Left kidney (tissue), 2 donors: Measurements from ENCODE around the gene FAM229B. TPM values are rescaled to one million over a fixed set of nuclear protein-coding genes. Genes with fewer than 3 reads are reported as not detected.
A peak's percentile ranks its signal among the peaks of the same experiment; 100 is the strongest.
"Not testable (repeated sequence)": the region's sequence is repeated elsewhere in the genome, so short reads cannot be mapped to it uniquely, and the experiment has no call there.

ENCODE experiments used
- DNase-seq: peaks from one replicate; pipeline ENCODE4 v3.0.0-alpha.2; 2013
- polyA plus RNA-seq: library from polyadenylated mRNA; unstranded; fragments of 120-200 nt; gene quantifications from one replicate; pipeline ENCODE4 v1.2.1, GENCODE V29; 2013; ENCODE audit not compliant: insufficient read length

Gene FAM229B
- polyA plus RNA-seq, 1 donor = 40.6 TPM

DNA sequence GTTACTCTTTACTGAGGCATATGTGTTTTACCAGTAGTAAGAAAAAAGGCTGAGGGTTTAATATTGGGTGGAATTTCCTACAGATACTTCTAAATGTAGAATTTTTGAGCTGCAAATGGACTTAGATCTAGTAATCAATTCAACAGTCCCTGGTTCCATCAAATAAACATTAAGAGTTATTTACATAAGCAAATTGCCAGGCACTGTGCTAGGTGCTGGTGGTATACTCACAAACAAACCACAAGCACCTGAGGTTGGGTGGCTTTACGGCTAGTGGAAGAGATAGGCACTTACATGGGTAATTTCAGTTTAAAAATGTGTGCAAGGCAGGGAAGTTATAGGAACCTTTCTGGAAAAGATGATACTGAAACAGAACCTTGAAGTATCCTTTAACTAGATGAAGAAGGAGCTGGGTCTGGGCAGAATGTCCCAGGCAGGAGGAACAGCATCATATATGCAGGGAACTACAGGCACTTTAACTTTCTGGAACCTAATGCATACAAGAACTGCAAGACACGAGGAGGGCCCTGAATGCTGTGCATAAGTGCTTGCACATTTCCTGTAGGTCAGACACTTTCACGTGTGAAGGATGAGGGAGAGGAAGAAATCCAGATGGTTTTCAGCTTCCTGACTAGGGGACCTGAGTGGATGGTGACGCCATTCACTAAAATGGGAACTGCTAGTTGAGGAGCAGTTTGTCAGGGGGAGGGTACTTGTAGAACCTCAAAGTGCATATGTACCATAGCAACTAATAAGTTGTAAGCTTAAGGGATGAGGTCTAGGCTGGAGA lies 29.0 kb upstream of the FAM229B start:
- DNase-seq = no peak

DNA sequence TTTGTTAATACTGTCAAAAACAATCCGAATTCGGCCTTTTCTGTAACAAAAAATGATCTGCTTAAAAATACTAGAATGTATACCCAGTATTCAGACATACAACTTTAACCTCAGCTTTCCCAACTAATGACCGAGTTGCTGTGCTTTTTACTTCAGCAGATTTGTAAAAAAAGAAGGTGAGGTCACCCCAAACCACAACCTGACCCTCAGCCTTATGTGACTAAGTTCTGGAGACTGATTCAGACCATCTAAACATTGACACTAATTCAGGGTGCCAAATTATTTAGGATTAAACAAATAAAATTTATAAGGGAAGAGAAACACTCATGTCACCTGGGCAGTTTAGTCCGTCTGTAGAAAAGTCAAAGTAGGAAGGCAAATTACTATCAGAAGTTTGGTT lies 25.8 kb upstream of the FAM229B start:
- DNase-seq = no peak

DNA sequence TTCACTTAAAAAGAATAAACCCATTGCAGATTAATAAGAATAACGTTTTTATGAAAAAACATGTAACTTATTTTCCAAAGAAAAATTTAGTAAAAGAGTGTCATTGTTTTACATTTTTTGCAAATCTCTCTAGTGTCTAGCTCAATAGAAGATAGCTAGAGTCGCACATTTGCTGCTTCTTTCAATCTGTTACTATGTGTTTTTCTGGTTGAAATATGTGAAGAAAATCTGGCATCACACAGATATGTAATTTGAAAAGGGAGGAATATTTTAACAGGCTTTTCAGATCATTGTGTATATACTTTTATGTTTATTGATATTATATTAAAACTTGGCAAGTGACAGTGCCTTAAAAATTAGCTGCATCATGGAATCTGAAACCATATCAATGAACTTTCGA lies 24.4 kb upstream of the FAM229B start:
- no peak for DNase-seq

DNA sequence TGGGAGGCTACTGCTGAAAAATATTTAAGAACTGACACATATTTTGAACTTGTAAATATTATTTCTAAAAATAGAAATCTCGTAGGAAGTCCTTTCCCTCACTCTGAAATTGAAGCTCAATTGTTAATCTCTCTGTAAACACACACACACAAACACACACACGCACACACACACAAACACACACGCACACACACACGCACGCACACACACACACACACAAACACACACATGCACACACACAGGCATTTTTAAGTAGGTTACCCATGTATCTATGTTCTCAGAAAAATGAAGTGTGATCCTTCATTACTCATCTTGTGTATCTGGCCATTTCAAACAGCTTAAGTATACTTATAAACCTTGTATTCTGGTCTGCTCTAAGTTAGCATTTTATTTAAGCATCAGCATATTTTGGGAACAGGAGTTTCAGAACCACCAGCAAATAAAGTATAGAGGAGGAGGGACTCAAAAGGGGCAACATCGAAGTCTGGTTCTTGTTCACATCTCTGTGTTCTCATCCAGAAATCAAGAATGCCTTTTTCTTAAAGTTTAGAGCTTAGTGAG lies 21.9 kb upstream of the FAM229B start:
- no peak for DNase-seq

DNA sequence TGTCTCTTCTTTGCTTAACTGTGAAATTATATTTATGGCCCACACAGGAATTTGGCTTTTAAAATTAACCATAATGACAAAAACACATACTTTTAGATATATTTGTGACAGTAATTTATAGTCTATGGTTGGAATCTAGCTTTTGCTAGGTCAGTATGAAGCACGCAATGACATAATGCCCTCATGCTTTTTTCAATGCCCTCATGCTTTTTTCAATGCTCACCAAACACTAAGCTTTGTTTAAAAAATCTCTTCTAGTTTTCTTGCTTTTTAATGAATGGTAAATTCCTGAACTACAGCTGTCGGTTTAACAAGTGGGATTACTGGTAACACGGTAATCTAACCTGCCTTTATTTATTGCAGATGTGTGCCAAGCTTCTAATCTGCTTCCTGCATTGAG lies 20.8 kb upstream of the FAM229B start:
- DNase-seq = no peak

DNA sequence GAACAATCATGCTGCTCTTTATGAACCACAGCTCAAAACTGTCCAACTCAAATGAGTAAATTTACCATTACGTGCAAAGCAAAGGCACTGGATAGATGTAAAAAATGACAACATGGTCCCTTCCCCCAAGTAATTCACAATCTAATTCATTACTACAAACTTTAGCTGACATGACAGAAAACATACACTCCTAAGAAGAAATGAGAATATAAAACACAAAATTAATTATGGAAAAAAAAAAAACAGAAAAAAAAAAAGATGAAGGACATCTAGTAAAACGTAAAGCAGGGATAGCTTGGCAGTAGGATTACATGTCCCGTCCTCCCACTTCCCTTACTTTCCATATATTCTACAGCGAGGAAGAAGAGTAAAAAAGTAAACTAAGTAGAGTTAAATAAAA lies 5.8 kb upstream of the FAM229B start:
- DNase-seq = no peak

DNA sequence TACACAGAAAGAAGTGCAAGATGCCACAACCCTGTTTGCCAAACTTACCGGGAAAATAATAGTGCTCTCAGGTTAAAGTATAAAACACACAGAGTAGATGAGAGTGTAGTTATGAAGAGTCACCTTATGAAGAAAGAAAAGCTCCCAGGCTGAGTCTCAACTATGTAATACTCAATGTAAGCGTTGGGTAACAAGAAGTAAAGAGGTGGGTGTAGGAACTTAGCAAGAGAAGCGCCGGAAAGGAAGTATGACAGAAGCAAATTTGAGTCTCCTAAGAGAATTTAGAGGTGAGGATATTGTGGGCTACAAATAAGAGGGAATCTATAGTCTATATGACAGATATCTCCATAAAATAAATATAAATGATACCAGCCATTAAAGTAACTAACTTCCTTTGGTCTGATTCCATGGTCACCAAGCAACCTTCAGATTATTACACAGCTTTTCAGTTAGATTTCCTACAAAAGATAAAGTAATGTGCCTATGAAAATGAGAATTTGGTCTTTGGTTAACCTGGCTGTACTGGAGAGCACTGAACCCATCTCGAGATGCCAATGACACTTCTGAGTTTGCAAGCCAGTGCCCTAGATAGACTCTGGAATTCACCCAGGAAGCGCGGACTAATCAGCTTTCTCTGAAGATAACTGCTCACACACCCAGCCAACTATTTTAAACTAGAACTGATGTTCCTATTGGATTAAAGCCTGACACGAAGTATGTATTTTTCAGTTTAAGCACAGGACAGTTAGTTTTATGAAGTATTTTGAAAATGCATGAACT lies 1.9 kb upstream of the FAM229B start:
- DNase-seq = no peak

DNA sequence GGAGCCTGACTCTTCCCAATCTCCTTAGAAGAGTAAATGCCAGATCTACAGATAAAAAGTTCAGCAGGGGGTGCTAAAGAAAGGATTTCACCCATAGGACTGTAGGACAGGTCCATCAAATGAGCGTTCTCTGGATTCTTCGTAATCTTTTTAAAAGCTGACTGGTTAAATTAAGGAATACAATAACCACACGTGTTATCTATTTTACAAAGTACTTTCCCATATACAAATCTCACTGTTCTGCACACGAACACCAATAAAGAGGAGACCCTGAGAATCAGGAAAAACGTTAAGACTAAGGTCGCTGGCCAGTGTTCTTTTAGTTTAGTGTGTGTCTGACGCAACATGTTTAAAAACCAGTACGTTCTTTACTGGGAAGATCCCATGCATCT lies 651 bp upstream of the FAM229B start:
- DNase-seq = peak; percentile 50

DNA sequence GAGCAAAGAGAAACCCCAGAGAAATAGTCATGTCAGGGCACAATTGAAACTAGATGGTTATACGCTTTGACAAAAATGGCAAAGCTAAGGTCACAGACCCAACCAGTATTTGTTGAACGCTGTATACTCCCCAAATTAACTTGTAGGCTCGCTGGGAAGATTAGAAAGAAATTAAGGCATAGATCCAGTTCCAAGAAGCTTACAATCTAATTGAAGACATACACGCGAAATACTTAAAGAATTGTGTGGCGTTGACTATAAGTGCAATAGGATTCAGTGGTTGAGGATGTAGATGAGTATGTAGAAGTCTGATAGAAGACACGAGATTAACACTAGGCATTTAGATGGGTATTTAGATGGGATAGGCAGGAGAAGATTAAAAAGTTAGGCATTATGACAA lies 525 bp downstream of the FAM229B start:
- no peak for DNase-seq

DNA sequence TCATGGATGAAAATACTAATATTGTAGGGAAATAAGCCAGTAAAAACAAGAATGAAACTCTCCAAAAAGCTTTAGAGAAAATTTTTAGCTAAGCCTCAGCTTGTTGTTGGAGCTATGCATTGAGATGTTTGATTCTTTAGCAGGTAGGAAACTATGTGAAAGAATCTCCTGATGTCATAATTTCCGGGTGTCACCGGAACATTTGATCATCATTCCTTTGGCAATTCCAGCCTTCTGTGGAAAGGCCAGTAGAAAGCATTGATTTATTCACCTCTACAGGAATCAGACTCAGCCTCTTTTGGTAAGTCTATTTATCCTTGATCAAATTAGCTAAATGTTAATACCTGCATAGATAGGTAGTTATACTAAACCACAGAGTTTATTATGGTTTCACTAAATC lies 9.5 kb downstream of the FAM229B start:
- no peak for DNase-seq

DNA sequence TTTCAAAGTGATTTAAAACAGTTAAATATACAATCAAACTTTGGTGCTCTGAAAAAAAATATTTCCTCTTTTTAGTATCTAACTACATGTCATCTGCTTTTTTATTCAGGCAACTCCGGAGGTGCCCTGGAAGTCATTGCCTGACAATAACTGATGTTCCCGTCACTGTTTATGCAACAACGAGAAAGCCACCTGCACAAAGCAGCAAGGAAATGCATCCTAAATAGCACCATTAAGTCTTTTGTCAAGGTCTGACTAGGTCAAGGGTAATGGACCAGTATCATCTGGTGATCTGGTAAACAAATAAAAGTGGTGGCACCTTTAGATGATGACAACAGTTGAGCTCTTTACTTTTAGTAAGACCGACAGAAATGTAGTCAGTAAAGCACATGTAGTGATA lies 13.2 kb downstream of the FAM229B start:
- no peak for DNase-seq

DNA sequence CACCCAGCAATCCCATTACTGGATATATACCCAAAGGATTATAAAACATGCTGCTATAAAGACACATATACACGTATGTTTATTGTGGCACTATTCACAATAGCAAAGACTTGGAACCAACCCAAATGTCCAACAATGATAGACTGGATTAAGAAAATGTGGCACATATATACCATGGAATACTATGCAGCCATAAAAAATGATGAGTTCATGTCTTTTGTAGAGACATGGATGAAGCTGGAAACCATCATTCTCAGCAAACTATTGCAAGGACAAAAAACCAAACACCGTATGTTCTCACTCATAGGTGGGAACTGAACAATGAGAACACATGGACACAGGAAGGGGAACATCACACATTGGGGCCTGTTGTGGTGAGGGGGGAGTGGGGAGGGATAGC lies 18.6 kb downstream of the FAM229B start:
- DNase-seq = not testable (repeated sequence)

DNA sequence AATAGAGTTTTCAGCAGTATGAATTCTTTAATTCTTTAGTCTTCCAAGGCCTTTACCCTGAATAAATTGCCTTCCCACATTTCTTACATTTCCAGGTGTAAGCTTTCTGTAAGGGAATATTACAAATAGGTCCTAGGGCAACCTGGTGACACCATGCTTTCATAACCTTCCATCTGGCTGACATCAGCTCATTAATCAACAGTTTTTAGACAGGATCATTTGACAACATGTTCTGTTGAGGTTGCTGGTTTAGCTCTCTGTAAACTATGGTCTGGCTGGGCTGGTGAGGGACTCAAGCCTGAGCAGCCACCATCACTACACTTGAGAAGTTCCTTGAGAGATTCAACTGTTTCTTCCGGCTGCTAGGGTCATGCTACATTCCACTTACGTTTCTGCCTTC lies 19.2 kb downstream of the FAM229B start:
- no peak for DNase-seq

DNA sequence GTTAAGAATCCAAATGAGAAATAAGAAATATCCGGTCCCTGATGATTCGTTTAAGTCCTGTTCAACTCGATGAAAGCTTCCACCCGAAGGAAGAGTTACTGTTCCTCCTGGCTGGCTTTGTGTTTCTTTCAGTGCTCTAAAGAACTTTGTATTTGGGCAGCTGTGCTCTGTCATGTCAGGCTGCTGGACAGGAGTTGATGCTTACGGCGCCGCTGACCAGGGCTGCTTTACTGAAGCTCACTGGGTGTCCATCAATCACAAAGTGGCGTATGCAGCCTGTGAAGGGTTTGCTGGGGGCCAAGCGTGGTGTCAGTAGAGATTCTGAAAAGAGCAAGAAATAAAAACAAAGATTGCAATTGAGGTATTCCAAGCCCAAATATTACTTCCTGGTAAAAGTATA lies 21.9 kb downstream of the FAM229B start:
- peak; percentile 38 for DNase-seq

DNA sequence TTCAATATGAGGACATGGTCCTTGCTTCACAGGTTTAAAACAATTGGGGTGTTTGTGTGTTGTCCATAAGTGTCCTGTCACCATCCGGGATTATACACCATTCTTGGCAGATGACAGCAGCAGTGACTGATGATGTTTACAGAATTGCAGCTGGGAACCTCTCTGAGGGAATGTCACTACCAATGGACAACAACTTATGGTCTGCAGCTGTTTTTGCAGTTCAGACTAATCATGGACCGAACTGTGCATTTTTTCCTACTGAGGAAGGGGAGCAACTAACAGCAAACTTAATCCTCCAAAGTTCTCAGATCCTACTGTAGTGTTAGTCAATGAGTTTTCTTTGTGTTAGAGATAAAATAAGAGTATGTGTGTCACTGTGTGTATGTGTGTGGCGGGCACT lies 26.0 kb downstream of the FAM229B start:
- no peak for DNase-seq

DNA sequence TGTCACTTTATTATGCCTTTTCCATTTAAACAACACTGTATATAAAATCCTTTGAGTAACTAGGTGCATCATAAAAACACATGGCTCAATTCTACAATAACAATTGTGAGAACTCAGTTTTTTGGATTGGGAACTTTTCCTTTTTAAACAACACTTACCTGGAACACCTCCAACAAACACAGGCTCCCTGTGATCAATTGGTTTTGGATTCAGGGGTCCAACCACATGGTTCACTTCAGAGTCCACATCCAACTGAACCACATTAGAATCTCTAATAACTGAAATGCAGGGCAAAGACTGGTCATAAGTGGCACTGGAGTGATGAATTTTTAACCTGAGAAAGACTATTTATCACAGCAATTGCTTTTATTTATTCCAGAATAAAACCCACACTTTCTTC lies 26.5 kb downstream of the FAM229B start:
- DNase-seq = no peak

DNA sequence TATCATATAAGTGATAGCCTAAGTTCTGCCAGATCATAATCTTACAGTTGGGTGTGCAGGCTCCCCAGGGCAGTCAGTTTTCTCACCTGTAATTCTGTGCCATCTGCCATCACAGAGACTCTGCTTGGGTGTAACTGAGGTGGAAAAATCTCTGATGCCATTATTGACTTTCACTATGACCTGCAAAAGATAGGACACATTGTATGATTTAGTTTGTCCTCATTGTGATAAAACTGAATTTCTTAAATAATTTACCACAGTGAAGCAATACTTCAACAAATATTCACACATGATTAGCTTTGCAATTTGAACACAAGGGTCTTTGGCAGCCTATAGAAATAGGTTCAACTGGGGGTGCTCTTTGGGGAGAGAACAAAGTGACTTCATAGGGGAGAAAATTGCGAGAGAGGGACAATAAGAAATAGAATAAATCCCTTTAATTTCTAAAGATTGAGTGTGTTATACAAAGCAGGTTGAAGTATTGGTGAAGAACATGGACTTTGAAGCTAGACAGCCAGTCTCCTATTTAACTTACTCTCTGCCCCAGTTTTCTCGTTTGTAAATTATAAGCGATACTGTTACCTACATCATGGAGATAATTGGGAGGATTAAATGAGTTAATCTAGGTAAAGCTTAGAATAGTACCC lies 27.3 kb downstream of the FAM229B start:
- no peak for DNase-seq

DNA sequence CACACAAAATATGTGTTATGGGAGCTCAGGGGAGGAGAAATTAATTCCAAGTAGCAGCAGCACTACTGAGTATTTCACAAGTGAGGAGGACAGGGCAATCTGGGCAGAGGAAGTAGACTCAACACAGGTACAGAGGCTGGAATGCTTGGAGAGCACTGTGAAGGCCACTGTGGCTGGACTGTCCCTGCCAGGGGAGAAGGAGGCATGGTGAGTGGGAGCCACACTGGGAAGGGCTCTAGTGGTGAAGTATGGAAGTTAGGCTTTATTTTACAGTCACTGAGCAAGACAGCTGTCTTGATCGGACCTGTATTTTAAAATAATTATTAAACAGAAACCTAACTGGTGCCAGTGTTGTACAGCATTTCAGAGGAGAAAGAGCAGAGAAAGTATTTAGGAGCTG lies 28.8 kb downstream of the FAM229B start:
- no peak for DNase-seq

DNA sequence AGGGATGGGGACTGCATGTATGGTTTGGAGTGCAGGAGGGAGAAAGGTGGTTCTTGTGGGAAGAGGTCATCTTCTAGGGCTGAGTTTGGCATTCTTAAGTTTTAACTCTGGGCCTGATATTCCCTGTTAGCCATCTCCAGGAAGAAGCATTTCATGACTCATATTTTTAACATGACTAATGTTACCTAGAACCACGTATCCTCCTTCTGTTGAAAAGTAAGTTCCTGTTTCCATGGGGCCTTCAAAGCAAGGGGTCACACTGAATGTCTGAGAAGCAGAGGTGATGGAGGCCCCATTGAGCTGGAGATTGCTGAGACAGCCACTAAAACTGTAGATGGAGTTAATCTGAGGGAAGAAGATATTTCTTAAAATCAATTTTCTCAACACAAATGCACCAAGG lies 30.2 kb downstream of the FAM229B start:
- DNase-seq = no peak

DNA sequence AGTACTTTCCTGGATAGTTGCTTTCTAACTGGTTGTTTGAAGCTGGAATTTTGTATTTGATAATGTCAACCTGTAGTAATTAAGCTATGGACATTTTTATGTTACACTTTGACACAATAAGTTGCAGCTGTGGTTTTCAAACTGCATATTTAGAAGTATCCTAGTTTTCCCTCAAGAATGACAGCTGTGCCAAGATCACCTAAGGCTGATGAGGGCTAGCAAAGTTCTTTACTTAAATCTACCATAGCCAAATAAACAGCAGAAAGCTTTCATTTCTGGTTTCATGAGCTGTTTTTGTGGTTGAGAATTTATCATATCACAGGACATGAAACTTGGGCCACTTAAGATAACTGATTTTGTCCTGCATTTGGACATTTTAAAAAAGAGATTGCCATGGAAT lies 30.6 kb downstream of the FAM229B start:
- no peak for DNase-seq

DNA sequence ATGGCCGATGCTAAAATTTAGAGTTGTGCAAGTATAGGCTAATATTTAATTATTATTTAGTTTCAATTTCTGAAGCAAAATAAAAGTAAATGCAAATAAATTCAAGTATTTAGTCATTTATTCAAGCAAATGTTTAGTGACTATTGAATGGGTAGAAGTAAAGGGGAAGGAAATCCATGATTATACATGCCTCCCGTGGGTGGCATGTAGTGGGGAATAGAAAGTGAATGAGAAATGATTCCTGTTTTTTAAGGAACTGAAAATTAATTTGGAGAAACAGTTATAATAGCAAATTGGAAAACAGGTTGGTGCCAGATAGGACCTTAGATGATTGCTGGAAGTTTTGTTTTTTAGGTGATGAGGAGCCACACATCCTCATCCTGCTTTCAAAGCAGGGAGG lies 35.4 kb downstream of the FAM229B start:
- DNase-seq = no peak

DNA sequence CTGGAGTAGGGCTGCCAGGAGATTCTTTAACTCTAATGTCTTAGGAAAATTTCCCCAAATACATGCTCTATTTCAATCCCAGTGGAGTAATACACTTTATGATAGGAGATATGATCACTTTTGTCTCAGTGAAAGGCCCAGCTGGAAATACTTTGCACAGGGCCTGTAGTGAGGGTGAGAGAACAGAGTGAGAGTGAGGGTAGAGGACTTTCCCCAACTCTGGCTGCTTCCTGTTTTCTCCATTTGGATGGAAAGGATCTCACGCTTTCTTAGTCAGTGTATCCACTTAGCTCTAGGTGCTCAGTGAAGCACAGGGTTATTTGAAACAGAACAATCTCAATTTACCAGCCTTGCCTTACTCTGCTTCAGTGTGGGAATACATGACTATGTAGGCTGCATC lies 36.6 kb downstream of the FAM229B start:
- DNase-seq = no peak

DNA sequence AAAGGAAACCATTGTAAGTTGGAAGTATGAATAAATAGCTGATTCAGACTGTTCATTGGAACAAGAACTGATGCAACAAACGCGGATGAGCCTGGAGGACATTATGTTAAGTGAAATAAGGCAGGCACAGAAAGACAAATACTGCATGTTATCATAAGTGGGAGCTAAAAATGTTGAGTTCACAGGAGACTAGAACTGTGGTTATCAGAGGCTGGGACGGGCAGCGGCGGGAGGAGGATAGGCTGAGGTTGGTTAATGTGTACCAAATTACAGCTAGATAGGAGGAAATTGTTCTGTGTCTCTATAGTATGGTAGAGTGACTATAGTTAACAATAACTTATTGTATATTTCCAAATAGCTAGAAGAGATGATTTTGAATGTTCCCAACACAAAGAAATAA lies 40.8 kb downstream of the FAM229B start:
- no peak for DNase-seq
